ENCODE data around the gene ROBO2. TPM values are rescaled to one million over a fixed set of nuclear protein-coding genes. Genes with fewer than 3 reads are reported as not detected.

The ROBO2 gene
- total RNA-seq, 3 donors from 2014 or later: not detected

DNA sequence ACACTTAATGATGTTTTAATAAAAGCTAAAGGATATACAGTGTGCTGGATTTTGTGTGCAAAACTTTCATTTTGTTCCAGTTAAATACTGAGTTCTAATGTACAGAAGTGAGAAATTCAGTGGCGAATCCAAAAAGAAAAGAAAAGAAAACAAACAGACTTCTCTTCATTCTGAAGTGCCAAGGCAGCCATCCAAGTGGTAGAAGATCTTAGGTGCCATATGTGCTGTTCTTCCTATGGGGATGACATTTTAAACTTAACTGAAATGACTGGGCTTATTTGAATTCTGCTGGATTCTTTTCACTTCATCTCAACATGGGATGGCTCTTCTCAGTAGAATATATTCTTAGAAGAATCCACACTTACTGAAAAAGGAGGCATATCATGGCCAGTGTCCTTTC is 416.5 kb downstream of the ROBO2 start:
- Mint-ChIP-seq H3K4me3 (no peak overlapping the region), H3K27me3 (ENCODE audit: low read depth) (no peaks in the 10 kb centered on the region), H3K36me3 (ENCODE audit: insufficient read depth) (no peaks in the 10 kb centered on the region), H3K9me3 (peaks cover 30% of the 10 kb centered on the region), H3K4me1 (ENCODE audit: low read depth) (no peaks in the 10 kb centered on the region)
- ATAC-seq (no peak), DNase-seq (no peak)

DNA sequence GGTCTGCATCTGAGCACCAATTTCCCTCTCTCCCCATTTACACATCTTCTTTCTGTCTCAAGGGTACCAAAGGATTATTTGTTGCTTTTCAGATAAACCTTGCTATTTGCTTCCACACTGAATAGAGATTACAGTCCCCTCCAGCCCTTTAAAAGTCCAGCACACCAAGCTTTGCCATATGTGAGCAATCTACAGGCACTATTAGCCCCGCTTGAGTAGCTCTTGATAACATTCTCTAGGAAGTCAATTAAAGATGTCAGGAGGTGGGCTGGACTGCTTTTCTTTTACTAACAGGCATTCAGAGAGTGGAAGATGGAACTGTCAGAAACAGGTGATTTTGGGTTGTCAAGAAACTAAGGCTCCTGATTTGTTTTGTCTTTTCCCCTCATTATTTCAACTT is 417.0 kb downstream of the ROBO2 start:
- Mint-ChIP-seq H3K4me3 (no peak overlapping the region), H3K4me1 (ENCODE audit: low read depth) (no peaks in the 10 kb centered on the region), H3K9me3 (peaks cover 30% of the 10 kb centered on the region), H3K27me3 (ENCODE audit: low read depth) (no peaks in the 10 kb centered on the region), H3K36me3 (ENCODE audit: insufficient read depth) (no peaks in the 10 kb centered on the region)
- DNase-seq (no peak), ATAC-seq (no peak)

DNA sequence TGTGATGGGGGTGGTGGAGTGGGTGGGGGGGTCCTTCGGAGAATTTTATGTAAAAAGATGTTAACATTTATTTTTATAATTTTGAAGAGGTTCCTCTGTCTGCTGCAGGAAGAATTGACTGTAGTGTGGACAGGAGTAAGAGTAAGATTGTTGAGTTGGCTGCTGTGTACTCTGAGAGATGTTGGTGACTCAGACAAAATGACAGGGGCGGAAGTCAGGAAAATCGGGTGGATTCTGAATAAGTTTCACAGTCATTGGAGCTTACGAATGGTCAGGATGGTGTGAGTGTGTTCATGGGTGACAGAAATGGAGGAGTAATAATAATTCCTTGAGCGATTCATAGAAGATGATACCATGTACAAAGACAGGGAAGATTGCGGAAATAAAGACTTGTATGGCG is 420.0 kb downstream of the ROBO2 start:
- Mint-ChIP-seq H3K27me3 (ENCODE audit: low read depth) (no peaks in the 10 kb centered on the region), H3K4me3 (no peak overlapping the region), H3K36me3 (ENCODE audit: insufficient read depth) (no peaks in the 10 kb centered on the region), H3K4me1 (ENCODE audit: low read depth) (no peaks in the 10 kb centered on the region), H3K9me3 (peaks cover 24% of the 10 kb centered on the region)
- no peak for ATAC-seq
- no peak for DNase-seq

DNA sequence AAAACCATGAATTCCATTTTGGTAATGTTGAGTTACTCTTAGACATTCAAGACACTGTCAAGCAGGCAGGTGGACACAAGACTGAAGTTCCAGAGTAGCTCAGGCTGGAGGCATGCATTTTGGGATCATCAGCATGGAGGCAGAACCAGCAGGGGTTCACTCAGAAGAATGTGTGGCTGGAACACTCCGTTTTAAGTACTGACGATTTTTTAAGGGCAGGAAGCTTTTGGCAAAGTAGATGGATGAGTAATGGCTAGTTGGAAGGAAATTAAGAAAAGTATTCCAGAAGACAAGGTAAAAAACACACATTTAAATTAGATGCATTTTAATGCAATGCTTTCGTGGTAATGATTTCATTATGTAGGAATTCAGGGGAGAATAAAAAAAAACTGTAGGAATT is 420.4 kb downstream of the ROBO2 start:
- no peaks in the 10 kb centered on the region for H3K4me1 Mint-ChIP-seq (ENCODE audit: low read depth)
- H3K9me3 Mint-ChIP-seq: peaks cover 24% of the 10 kb centered on the region
- H3K27me3 Mint-ChIP-seq (ENCODE audit: low read depth): no peaks in the 10 kb centered on the region
- ATAC-seq (no peak), DNase-seq (no peak)
- H3K4me3 Mint-ChIP-seq: no peak overlapping the region
- H3K36me3 Mint-ChIP-seq (ENCODE audit: insufficient read depth): no peaks in the 10 kb centered on the region

DNA sequence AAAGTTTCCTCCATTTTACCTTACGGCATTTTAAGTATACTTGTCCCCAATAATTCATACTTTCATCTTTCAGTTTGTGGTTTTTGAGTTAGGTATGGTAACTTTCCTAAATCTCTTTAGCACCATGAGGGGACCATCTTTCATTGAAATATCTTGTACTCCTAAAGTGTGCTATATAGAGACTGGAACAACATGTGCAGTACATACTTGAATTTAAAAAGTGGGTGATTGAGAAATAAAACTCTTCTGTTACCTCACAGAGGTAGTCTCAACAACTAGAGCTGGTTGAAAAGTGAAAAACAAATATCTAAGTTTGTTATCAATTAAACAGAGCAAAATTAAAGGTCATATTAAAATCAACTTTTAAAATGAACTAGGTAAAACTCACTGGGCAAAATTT is 423.1 kb downstream of the ROBO2 start:
- Mint-ChIP-seq H3K4me3 (no peak overlapping the region), H3K9me3 (peaks cover 20% of the 10 kb centered on the region)

DNA sequence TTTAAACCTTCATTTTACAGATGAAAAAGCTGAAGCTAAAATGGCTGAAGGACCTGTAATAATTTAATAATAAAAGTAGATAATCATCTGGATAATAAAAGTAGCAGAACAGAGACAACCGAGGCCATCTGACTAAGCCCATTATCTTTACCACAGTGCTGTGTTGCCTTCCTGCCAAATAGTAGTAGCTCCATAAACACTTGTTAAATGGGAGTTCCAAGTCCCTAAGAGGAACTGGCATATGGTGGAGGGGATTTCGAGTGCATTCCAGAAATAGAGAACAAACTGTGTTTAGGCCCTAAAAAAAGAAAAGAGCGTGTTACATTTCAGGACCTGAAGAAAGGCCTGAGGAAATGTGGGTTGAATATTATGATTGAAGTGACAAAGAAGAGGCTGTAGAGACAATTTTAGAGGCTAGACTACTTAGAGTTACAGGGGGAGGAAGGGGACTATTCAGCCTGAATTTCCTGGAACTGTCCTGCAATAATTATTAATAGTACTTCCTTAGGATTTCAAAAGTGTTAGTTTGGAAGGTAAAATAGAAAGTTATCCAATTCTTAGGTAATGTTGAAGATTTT is 424.3 kb downstream of the ROBO2 start:
- DNase-seq (no peak), ATAC-seq (no peak)
- no peak overlapping the region for H3K4me3 Mint-ChIP-seq
- H3K36me3 Mint-ChIP-seq (ENCODE audit: insufficient read depth): no peaks in the 10 kb centered on the region
- H3K27me3 Mint-ChIP-seq (ENCODE audit: low read depth): no peaks in the 10 kb centered on the region
- H3K9me3 Mint-ChIP-seq: peaks cover 22% of the 10 kb centered on the region
- no peaks in the 10 kb centered on the region for H3K4me1 Mint-ChIP-seq (ENCODE audit: low read depth)

More for the DNA sequence above, 423.1 kb downstream of the ROBO2 start:
- no peaks in the 10 kb centered on the region for H3K27me3 Mint-ChIP-seq (ENCODE audit: low read depth)
- no peak for ATAC-seq
- no peaks in the 10 kb centered on the region for H3K36me3 Mint-ChIP-seq (ENCODE audit: insufficient read depth)
- DNase-seq: no peak
- H3K4me1 Mint-ChIP-seq (ENCODE audit: low read depth): no peaks in the 10 kb centered on the region

DNA sequence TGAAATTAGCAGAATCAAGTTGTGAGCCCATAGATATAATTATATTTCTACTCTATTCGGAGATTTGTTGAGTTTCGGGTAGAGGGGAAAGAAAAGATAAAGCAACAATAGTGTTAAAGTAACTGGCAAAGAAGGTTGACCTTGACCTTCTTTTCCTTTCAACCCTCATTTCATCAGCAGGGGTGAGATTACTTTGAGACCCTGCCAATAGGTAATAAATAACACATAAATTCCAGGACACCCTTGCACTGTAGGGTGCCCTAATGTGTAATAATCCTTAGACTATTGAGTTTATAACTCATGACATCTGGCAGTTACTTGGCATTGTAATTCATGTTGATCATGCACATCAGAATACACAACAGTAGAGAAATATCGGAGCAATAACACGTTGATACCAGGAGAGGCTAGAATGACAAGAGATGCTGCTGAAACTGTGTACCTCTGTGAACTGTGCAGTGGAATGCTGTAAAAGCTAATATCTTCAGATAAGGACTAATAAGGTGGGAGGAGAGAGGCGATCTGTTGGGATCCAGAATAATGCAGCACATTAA is 426.7 kb downstream of the ROBO2 start:
- Mint-ChIP-seq H3K36me3 (ENCODE audit: insufficient read depth) (no peaks in the 10 kb centered on the region), H3K9me3 (peaks cover 18% of the 10 kb centered on the region), H3K4me3 (no peak overlapping the region)

DNA sequence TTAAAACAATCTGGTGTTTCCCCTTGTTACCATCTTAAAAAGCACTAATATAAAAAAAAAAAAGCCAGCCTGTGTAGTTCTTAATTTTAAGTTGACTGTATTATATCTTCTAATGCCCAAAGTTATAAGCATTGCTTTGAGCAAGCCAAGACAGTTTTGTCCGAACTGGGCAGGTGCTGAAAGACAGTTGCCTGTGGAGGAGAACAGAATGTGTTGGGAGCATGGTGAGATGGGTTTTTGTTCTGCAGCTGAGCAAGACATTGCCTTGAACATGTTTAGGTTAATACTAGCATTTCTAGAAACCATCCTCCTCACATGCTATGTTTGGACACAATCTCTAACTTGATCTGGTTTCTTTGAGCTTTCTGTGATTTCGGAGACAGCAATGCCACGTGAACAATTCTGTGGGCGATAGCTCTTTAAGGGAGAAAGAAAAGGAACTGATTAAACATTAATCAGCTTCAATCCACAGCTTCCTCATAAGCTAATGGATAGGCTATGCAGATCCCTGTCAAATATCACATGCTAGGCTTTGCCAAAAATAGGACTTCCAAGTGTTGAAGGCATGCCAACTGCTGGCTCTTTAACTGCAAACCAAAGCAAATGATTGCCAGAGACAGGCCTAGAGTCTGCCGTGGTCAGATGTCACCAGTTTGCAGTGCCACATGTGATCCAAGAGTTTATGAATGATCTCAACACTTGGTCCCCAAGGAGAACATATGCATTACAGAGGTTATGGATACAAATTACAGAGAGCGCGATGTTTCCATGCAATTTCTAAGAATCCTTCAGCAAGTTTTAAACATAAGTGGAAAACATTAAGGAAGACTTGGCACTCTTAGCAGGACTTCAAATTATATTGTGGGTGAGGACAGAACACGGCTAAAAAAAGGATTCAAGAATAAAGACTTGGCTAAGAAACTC is 428.1 kb downstream of the ROBO2 start:
- no peaks in the 10 kb centered on the region for H3K36me3 Mint-ChIP-seq (ENCODE audit: insufficient read depth)
- ATAC-seq (no peak), DNase-seq (no peak)
- no peaks in the 10 kb centered on the region for H3K4me1 Mint-ChIP-seq (ENCODE audit: low read depth)
- no peak overlapping the region for H3K4me3 Mint-ChIP-seq
- H3K27me3 Mint-ChIP-seq (ENCODE audit: low read depth): no peaks in the 10 kb centered on the region
- H3K9me3 Mint-ChIP-seq: peaks cover 23% of the 10 kb centered on the region

More for the DNA sequence above, 426.7 kb downstream of the ROBO2 start:
- DNase-seq (no peak), ATAC-seq (no peak)
- H3K4me1 Mint-ChIP-seq (ENCODE audit: low read depth): no peaks in the 10 kb centered on the region
- no peaks in the 10 kb centered on the region for H3K27me3 Mint-ChIP-seq (ENCODE audit: low read depth)

DNA sequence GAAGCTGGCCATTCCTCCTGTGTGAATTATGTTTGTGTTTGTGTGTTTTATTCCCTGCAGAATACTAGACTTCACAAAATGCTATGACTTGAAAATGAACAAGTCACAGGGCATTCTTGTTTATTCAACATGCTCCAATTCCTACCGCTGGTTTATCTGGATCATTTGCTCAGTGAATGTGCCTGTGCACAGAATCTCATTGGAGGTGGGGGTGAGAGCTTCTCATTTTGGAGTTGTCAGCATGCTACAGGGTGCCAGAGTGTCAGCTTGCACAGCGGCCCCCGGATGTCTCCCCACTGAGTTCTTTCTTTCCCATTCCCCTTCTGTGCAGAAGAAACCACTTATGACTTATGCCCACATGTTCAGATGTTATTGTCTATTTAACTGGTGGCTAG is 428.7 kb downstream of the ROBO2 start:
- Mint-ChIP-seq H3K36me3 (ENCODE audit: insufficient read depth) (no peaks in the 10 kb centered on the region), H3K9me3 (peaks cover 23% of the 10 kb centered on the region), H3K4me3 (no peak overlapping the region), H3K4me1 (ENCODE audit: low read depth) (no peaks in the 10 kb centered on the region), H3K27me3 (ENCODE audit: low read depth) (no peaks in the 10 kb centered on the region)
- DNase-seq (no peak), ATAC-seq (no peak)

DNA sequence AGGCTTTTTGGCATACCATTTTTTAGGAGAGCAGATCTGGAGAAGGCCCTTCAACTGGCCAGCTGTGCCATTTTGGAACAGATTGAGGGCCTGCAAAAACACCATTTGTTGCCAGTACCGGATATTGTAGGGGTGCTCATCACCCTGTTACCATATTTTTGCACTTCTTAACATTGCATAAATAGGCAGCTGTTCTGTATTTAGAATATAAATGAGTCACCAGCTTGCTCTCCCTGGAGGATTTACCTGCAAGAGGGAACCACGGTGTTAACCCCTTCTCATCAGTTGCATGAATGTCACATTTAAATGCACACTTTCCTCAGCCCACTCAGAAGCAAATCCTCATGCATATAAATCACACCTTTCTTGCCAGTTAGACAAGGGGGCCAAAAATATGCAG is 435.6 kb downstream of the ROBO2 start:
- no peak overlapping the region for H3K4me3 Mint-ChIP-seq
- no peak for DNase-seq
- H3K27me3 Mint-ChIP-seq (ENCODE audit: low read depth): no peaks in the 10 kb centered on the region
- no peak for ATAC-seq
- H3K4me1 Mint-ChIP-seq (ENCODE audit: low read depth): no peaks in the 10 kb centered on the region
- no peaks in the 10 kb centered on the region for H3K36me3 Mint-ChIP-seq (ENCODE audit: insufficient read depth)
- H3K9me3 Mint-ChIP-seq: peaks cover 25% of the 10 kb centered on the region

DNA sequence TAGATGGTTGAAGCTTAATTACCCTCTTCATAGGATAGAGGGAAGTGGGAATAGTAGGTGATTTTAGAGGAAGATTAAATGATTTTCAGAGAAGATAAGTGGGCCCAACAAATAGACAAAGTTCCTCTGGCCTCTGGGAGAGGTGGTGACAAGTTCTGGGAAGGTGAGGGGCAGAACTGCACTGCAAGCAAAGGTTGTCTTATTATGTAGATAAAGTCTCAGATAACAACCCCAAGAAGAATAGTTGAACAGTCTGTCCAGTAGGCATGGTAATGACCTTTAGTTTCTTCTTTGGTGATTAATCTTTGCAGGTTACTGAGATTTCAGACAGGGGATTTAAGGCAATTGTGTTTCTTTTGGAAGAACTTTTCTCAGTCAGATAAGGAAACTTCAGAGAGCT is 439.1 kb downstream of the ROBO2 start:
- no peaks in the 10 kb centered on the region for H3K27me3 Mint-ChIP-seq (ENCODE audit: low read depth)
- H3K36me3 Mint-ChIP-seq (ENCODE audit: insufficient read depth): no peaks in the 10 kb centered on the region
- no peaks in the 10 kb centered on the region for H3K4me1 Mint-ChIP-seq (ENCODE audit: low read depth)
- no peak overlapping the region for H3K4me3 Mint-ChIP-seq
- peaks cover 13% of the 10 kb centered on the region for H3K9me3 Mint-ChIP-seq
- no peak for DNase-seq
- ATAC-seq: no peak

DNA sequence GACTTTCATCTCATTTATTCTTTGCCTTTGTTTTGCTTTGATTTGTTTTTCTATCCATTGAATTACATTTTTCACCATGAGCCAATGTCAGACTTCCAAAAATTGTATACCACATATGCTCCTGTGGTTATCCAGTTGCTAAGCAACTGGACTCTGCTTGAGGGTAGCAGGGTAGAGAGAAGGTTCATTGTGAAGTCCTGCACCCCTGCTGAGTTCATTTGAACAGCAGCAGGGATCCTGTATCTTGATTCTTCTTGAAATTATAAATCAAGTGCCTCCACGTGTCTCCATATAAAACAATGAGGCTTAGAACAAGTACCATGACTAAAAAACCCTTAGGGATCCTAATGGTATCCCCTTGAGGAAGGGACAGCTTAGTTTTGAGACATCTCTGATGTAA is 449.3 kb downstream of the ROBO2 start:
- no peaks in the 10 kb centered on the region for H3K27me3 Mint-ChIP-seq (ENCODE audit: low read depth)
- DNase-seq: no peak
- ATAC-seq: no peak
- H3K4me1 Mint-ChIP-seq (ENCODE audit: low read depth): no peaks in the 10 kb centered on the region
- no peak overlapping the region for H3K4me3 Mint-ChIP-seq
- no peaks in the 10 kb centered on the region for H3K36me3 Mint-ChIP-seq (ENCODE audit: insufficient read depth)
- peaks cover 26% of the 10 kb centered on the region for H3K9me3 Mint-ChIP-seq

DNA sequence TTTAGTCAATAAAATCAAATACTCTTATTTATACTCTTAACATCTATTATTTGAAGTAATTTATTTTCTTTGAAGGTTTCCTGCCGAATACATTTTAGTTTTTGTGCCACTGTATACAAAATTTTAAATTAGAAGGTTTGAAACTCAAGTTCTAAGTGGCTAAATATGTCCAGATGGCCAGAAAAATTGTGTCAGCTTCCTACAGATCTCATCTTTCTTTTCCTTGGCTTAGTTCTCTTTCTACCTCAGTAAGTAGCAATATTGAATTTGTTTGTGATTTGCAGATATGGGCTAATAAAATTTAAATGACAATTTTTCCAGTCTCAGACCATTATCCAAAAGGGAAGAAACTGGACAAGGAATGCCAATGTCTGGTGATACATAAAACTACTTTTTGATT is 452.1 kb downstream of the ROBO2 start:
- ATAC-seq (no peak), DNase-seq (no peak)
- no peaks in the 10 kb centered on the region for H3K36me3 Mint-ChIP-seq (ENCODE audit: insufficient read depth)
- no peaks in the 10 kb centered on the region for H3K27me3 Mint-ChIP-seq (ENCODE audit: low read depth)
- no peaks in the 10 kb centered on the region for H3K4me1 Mint-ChIP-seq (ENCODE audit: low read depth)
- peaks cover 6% of the 10 kb centered on the region for H3K9me3 Mint-ChIP-seq
- no peak overlapping the region for H3K4me3 Mint-ChIP-seq

DNA sequence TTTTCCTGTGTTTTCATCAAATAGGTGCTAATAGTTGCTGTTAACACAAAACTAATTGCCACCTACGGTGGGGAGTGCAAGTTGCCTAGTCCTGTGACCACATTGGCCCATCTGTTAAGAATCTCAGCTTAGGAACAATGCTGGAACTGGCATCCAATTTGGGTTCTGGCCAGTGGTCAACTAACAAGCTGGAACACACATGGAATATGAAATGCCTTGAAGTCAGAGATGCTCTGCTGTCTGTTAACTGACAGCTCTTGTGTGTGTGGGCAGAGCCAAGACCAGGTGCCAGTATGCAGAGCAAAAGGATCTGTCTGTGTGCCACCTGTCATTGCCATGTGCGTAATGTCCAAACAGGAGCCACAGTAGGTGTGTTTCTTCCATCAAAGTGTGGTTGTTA is 460.8 kb downstream of the ROBO2 start:
- Mint-ChIP-seq H3K4me1 (ENCODE audit: low read depth) (no peaks in the 10 kb centered on the region), H3K36me3 (ENCODE audit: insufficient read depth) (no peaks in the 10 kb centered on the region), H3K4me3 (no peak overlapping the region), H3K9me3 (peaks cover 5% of the 10 kb centered on the region), H3K27me3 (ENCODE audit: low read depth) (no peaks in the 10 kb centered on the region)
- no peak for DNase-seq
- ATAC-seq: no peak

DNA sequence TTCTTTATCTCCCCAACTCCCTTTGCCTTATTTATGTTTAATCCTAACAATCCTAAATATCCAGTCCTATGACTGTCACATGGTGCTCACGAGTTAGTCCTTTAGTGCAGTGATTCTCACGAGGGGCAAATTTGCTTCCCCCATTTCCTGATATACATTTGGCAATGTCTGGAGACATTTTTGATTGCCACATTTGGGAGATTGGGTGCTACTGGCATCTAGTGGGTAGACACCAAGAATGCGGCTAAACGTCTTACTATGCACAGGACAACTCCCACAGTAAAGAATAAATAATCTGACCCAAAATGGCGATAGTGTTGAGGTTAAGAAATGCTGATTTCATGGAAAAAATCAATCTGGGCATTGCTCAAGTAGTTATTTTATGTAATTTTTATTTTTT is 466.5 kb downstream of the ROBO2 start:
- Mint-ChIP-seq H3K27me3 (ENCODE audit: low read depth) (no peaks in the 10 kb centered on the region), H3K9me3 (peaks cover 23% of the 10 kb centered on the region), H3K4me1 (ENCODE audit: low read depth) (no peaks in the 10 kb centered on the region), H3K36me3 (ENCODE audit: insufficient read depth) (no peaks in the 10 kb centered on the region), H3K4me3 (no peak overlapping the region)
- no peak for DNase-seq
- no peak for ATAC-seq

Data from activated T-cell treated with anti-CD3 and anti-CD28 coated beads, Interleukin-2, amount 50 U/mL, for 4 hours (primary cell).